Measurements from ENCODE around the gene PPP1R3D.

Gene PPP1R3D

DNA sequence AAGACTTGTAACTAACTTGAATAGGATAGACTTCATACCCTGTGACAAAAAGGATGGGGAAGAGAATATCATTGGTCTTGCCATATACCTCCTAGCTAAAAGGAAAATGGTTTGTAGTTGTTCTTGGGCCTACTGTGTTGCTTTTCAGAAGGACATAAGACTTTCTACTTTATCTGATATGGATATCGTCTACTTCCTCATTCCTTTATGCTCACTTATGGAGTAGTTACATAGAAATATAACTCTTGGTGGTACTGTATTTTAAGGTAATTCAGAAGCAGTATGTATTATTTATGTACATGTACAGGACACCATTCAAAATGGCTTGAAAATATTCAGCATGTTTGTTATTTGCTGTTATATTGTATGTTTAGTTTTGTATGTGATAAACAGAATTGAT, 8.1 kb upstream of the PPP1R3D start:
- DNase-seq (ENCODE audit: low spot score), result no peak

DNA sequence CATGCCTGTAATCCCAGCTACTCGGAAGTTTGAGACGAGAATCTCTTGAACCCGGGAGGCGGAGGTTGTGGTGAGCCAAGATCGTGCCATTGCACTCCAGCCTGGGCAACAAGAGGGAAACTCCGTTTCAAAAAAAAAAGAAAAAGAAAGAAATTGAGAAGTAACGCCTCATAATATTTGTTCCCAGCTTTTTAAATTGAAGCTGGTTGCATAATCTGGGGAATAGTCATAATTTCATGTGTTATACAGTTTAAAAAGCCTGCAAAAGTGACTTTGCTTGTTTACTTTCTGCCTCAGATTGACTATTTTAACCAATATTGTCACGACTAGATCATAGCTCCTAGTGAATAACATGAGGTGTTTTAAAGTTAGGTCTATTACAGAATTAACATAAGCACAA, 7.3 kb upstream of the PPP1R3D start:
- DNase-seq (ENCODE audit: low spot score), result no peak

DNA sequence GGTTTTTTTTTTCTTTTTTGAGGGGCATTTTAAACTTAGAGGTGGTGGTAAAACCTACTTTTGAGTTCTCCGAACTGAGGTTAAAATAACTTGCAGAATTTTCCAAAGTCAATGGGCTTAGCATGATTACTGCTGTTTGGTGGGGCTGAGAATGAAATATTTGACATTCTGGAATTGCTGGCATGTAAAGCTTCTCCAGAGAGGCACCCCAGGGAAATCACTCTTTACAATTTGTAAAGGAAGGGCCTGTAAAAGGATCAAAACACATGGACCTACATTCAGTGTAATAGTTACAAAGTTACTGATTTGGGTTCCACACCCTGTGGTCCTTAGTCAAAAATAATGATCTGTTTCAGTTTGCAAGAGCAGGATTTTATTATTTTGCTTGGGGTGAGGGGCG, 5.6 kb upstream of the PPP1R3D start:
- no peak for DNase-seq (ENCODE audit: low spot score)

DNA sequence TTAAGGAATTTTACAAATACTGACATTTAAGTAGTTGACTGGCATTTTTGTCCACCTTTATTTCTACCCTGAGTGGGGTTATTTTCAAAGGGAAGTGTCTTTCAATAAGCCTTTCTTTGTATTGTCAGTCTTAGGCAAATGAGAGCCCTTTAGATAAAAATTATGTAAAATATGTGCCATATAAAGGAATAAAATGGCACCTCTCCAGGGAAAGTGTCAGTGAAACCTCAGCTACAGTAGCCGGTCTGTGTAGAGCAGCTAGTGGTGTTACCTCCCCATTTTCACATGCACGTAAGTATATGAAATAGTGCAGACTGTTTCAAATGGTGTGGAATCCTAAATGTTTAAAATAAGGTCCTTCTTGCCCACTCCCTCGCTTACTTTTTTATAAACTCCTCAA, 5.1 kb upstream of the PPP1R3D start:
- no peak for DNase-seq (ENCODE audit: low spot score)

DNA sequence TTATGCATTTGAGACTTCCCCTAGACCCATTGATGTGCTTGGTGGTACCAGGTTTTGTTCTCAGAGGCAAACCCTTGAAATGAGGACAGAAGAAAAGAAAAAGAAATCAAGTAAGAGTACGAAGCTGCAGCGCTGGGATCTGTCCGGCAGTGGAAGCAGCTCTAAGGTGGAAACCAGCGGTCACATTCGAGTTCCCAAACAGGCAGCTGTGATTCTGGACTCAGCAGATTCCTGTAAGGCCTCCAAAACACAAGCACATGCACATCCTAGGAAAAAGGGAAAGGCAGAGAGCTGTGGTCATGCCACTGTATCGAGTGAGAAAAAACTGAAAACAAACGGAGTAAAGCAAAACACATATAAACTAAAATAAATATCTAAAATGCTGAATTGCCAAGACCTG, 4.6 kb upstream of the PPP1R3D start:
- no peak for DNase-seq (ENCODE audit: low spot score)

DNA sequence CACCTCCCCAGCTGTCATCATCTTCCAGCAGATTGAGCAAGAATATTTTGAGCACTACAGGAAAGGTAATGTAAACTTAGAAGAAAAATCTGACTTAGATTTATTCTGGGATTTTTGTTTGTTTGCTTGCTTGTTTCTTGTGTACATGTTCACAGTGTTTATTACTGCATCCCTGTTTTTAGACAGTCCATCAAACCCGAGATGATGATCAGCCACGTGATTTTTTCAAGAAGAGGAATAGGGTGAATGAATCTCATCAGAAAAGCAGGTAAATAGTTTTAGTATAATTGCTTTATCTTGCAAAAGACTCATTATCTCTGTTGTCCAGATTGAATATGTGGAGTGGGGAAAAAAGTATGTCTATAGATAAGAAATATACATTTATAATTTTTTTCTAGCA, 2.1 kb upstream of the PPP1R3D start:
- no peak for DNase-seq (ENCODE audit: low spot score)

DNA sequence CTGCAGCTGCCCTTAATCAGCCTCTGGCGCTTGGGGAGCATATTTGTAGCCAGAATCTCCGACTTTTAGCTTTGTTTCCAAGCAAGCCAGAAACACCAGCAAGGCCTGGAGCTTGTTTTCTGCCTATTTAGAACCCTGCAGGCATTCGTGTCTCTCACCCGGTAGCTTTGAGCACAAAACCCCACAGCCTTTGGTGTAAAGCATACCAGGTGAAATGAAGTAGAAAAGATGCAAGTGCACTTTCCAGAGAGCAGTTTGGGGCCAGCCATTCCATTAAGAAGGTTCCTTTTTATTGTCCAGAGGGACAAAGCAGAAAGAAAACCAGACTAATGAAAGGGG, 820 bp upstream of the PPP1R3D start:
- no peak for DNase-seq (ENCODE audit: low spot score)

DNA sequence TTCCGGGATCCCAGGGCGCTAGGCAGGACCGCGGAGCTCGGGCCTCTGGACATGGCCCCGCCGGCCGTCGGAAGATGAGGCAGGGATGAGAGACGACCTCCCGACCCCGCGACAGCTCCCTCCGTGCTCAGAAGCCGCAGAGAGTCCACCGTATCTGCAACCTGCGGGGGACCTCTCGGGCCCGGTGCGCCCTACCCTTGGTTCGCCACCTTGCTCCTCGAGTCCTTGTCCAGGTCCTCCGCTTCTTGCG, 301 bp downstream of the PPP1R3D start:
- DNase-seq (ENCODE audit: low spot score), result no peak

DNA sequence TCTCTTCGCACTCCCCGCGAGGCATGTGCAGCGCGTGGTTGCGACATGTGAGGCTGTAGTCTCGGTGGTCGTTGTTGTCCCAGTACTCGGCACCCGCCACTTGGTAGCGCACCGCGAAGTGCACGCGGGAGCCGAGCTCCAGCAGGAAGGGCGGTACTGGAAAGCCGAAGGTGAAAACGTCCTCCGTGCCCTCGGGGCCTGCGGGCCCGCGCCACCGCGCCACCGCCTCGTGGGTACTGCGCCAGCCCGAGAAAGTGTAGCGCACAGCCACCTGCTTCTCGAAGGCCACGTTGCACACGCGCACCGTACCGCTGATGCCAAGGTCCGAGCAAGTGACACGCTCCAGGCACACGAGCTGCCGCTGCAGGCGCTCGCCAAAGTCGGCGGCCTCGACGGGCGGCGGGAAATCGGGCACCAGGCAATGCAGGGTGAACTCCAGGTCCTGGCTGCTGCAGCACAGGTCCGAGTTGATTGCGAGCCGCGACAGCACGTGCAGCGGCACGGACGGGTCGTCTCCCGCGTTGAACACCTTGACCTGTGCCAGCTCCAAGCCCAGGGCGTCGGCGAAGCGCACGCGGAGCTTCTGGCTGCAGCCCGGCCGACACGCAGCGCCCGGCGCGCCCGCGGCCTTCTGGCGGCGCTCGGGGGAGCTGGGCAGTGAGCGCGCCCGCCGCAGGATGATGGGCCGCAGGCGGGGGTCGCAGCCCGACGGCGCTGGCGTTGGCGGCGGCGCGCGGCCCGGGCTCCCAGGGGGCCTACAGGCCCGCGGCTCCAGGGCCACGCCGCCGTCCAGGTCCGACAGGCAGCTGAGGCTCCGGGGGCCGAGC, 840 bp downstream of the PPP1R3D start:
- no peak for DNase-seq (ENCODE audit: low spot score)

DNA sequence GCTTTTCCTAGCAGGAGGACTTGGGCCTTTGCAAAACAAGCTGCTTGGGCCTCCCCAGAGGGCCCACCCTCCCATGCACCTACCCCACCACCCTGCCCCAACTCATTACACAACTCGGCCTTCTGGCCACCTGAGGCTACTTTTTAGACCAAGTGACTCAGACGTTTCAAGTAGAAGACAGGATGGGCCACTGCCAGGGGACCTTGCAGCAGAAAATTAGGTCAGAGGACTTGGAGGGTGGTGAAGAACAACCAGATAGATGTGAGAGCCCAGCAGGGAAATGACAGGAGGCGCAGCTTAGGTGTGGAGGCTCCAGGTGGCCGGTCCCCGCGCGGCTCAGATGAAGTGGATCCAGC, 1.4 kb downstream of the PPP1R3D start:
- DNase-seq (ENCODE audit: low spot score), result no peak

DNA sequence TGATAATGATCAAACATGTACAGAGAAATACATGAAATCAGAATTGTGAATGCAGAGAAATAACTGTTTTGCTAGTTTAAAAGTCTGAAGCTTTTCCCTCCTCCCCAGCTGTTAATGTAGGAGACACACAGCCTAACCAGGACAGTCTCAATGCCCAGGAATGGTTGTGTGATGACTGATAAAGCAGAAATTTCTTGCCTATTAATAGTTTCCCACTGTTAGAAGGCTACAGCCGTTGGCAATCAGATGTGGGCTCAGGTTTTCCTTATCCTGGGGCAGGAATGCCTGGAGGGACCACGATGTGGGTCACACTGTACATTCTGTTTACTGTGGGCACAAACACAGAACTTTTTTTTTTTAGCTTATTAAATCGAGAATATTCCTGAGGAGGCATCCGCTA, 1.9 kb downstream of the PPP1R3D start:
- DNase-seq (ENCODE audit: low spot score), result no peak

DNA sequence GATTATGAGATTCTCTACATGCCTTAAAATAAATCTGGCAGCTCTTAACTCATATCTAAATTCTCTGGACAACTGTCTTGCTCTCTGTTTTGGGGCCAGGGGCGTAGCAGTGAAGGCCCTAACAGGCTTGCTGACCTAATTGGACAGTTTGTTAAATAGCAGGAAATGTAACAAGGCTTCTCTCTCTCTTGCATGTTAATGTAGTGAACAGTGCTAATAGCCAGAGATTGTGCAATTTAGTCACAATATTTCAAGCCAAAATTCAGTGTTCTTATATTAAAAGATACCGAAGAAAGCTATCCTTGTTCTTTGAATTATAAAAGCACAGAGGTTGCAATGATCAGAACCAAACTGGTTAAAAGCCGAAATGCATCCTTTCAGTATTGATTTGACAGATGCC, 3.0 kb downstream of the PPP1R3D start:
- no peak for DNase-seq (ENCODE audit: low spot score)

DNA sequence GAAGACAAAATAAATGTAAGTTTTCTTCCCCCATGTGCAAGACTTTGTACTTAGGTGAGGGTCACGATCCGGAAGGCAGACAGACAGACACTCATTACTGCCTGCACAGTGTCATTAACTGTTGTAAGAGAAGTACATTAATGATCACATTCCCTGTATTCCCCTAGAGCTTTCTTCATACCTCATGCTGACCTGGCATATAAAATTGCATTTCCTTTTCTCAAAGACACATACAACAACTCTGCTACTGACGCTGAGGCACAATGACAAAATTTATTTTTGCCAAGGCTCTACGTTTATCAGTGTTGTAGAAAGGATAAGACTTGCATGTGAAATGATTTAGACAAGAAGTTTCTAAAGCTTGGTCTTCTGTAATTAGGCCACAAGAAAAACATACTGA, 3.7 kb downstream of the PPP1R3D start:
- no peak for DNase-seq (ENCODE audit: low spot score)

DNA sequence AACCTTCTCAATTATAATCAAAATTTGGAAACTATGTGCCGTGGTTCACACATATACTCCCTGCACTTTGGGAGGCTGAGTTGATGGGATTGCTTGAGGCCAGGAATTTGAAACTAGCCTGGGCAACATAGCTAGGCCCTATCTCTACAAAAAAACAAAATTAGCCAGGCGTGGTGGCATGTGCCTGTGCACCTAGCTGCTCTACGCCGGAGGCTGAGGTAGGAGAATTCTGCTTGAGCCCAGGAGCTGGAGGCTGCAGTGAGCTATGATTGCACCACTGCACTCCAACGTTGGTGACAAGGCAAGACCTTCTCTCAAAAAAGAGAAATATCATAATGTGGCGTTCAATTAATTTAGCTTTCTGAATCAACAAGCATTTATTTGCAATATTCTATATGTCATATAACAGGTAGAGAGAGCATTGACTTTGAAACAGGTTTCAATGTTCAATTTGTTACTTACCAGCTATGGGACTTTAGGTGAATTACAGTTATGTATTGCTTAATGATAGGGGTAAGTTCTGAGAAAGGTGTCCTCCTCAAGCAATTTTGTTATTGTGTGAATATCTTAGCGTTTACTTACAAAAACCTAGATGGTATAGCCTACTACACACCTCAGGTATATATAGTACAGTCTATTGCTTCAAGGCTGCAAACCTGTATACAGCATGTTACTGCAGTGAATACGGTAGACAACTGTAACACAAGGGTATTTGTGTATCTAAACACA, 4.5 kb downstream of the PPP1R3D start:
- DNase-seq (ENCODE audit: low spot score), result no peak

DNA sequence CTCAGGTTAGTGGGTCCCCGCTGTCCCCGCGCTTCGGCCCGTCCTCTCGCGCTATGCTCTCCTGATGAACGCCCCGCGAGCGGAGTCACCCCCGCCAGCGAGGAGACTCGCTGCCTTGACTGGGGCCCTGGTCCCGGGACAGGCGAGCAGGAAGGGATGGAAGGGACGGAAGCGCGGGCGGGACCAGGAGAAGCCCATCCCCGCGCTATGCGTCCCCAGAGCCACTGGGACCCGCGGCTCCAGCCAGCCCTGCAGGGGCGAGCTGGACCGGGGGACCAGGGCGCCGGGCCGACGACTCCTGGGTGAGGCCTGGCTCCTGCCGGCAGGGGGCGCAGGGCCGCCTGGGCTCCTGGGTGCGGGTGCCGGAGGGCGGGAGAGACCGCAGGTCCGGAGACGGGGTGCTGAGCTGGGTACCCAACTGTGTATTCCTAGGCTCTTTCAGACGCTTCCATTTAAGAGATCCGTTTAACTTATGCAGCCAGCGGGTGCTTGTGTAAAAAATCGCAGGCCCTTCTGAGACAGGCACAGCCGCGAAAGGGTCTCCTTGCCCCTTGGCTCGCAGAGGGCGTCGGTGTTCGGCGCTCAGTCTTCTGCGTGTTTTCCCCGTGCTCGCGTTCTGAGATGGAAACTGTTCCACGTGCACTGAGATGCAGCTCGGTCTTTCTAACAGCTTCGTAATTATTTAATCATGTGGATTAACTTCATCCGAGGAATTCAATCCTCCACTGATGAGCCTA, 6.1 kb downstream of the PPP1R3D start:
- DNase-seq (ENCODE audit: low spot score), result peak; percentile 84

DNA sequence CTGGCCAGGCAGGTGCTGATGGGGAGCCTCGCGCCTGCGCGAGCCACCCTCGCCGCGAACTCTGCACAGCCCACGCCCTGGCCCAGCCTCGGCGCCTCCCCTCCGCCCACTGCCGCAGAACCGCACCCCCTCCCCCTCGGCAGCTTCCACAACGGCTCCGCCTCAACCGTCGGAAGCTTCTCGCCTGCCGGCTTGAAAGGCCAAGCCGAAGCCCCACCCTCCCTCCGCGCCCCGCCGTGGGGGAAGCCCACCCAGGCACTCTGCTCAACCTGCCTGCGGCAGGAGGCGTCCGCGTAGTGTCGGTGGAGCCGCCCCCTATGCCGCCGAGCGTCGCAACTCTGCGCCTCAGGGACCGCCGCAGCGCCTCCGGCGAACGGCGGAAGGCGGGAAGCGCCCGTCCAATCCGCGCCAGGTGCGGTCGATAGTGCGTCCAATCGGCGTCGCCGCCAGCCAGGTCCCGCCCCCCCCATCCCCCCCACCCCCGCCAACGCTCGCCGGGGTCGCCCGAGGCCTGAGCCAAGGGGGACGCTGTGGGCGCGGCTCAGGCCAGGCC, 6.7 kb downstream of the PPP1R3D start, which contains the start of gene SYCP2:
Gene SYCP2 (minus strand): TSS at position 342 of the 553 bp plus-strand sequence. CDS start 11,224 bp downstream, outside the sequence.
- DNase-seq (ENCODE audit: low spot score), result no peak

DNA sequence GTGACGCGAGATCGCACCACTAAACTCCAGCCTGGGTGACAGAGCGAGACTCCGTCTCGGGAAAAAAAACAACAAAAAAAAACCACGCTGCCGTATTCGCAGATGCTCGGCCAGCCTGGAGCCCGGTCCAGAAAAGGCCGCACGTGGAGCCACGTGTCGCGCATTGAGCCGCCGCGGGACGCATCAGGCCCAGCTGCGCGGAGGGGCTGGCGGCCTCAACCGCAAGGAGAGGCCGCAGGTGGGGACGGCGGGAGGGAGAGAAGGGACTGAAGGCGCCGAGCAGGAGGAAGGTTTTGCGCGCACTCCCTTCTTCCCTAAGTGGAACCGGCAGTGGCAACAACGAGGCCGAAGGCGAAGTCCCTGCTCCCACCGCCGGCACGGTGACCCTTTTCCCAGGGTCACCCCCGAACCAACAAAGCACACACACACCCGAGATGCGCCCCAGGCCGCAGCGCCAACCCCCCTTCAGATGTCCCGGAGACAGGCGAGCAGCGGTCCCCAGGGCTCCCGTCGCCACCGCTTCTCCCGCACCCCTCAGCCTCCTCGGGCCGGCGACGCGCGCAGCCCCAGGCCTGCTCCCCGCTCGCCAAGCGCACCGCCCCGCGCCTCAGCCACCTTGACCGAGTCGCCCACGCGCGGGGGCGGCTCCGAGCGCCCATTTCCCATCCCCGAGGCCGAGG, 7.3 kb downstream of the PPP1R3D start:
- no peak for DNase-seq (ENCODE audit: low spot score)

DNA sequence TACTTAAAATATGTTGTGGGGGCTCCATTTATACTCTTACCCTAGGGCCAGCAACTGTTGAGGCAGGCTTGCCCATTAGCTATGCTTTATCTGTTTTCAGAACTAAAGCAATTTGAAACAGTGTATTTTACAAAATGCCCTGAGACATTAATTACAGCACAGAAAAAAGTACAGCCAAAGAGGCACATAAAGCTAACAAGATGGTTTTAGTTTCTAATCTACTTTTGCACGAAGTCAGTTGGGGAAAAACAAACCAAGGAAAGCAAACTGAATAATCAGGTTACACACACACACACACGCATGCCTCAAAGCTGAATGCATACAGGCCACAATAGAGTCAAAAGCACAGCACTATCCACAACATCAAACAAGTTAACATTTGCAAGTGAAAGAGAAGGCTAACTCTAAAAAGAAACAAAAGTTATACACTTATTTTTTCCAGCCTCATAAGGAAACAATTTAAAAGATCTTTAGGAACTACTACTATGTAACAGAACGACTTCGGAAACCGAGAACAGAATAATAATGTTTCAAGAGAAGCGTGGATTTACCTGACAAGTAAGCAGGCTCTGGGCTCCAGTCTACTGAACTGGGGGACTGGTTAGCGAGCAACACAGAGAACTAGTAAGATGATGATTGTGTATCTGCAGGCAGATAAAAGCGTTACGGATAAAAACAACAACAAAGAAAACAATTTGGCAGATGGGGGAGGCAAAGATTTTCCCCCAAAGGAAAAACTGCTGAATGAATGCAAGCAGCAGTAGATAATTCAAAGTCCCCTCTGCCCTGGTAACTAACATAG, 8.4 kb downstream of the PPP1R3D start:
- no peak for DNase-seq (ENCODE audit: low spot score)

DNA sequence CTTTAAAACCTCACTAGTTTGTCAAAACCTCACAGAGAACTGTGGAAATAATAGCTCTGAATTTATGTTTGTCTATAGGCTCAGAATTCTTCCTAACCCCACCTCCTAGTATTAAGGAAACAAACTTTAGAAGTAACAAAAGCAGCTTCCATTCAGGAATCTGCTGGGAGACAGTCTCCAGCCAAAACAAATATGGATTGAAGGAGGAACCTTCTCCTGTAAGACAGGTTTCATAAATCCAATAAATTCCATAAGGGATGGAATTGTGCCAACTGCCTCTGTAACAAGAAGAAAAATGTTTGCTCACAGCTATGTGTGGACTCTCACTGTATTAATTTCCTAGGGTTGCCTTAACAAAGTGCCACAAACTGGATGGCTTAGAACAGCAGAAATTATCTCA, 14.2 kb downstream of the PPP1R3D start:
- DNase-seq (ENCODE audit: low spot score), result no peak

DNA sequence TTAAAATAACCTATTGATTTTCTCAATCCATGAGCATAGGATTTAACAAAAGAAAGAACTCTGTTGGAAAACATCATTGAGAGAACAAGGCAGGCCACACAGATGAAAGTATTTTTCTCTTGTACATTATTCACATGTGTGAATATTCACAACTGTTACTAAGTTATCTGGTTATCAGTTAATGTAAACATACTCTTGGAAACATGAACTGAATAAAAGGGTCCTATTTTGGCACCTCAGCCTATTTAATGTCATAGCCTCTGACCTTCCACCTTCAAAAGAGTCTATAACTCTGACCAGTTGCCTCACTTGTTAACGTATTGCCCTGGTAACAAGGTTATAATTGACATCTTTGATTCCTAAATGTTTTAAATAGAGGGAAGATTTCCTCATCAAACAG, 14.7 kb downstream of the PPP1R3D start:
- DNase-seq (ENCODE audit: low spot score), result no peak

DNA sequence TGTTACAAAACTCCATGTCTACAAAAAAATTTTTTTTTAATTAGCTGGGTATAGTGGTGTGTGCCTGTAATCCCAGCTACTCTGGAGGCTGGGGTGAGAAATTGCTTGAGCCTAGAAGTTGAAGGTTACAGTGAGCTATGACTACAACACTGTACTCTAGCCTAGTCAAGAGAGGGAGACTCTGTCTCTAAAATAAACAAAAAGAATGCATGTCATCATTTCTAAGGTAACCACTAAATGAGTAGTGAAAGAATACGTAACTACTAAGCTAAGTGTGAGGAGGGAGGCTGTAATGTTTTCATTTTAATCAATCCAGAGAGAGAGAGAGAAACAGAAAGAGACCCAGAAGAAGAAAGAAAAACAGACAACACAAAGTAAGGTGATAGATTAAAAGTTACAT, 16.6 kb downstream of the PPP1R3D start:
- DNase-seq (ENCODE audit: low spot score), result no peak

DNA sequence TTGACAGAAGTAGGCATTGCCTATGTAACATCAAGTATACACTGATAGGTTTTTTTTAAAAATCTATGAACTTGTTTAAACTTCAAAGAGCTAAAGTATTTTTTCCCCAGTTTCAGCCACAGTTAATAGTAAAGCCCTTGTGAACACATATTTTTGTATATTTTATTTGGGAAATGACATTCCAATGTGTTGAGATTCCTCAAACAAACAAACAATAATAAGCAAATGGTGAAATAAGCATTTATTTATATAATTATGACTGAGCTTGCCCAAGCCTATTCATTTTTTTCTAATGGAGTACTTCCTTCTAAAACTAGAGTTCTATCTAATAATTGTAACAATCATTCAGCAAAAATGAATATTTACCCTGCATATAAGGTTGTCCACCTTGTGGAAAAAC, 19.2 kb downstream of the PPP1R3D start:
- no peak for DNase-seq (ENCODE audit: low spot score)

Data from ecto neural progenitor cell (in vitro differentiated cells).